H1 (cell line): ENCODE results near the gene WDR93. TPM values are rescaled to one million over a fixed set of nuclear protein-coding genes. Genes with fewer than 3 reads are reported as not detected.

ENCODE experiments used
- CTCF ChIA-PET: fragments of 300-600 bp; sonication (Branson Sonifier 250); formaldehyde crosslinking; loops from one replicate; lab custom pipeline; 2021; ENCODE audit not compliant: partially characterized antibody; lab: Charles Lee
- POLR2A ChIA-PET: fragments of 300-600 bp; sonication (Branson Sonifier 250); formaldehyde crosslinking; loops from one replicate; lab custom pipeline; 2021; ENCODE audit warnings: inconsistent platforms; ENCODE audit not compliant: partially characterized antibody; lab: Charles Lee
- DNase-seq, 2 experiments: peaks; one replicate each; pipeline versions ENCODE4 v3.0.0 to v3.0.0-alpha.2; 2010 to 2022; ENCODE audit warnings: low spot score in 2 of 2, low read depth in 1 of 2, mixed read lengths in 1 of 2
- FAIRE-seq: peaks from 2 replicates; lab custom pipeline; 2011; peaks lifted over from hg19 to GRCh38; lab: Jason Lieb, UNC
- H2AFZ ChIP-seq: 2 replicates; pipeline ENCODE4 v1.8.1; 2012; ENCODE audit warnings: low read length, inconsistent platforms
- H2AK5ac ChIP-seq: 2 replicates; pipeline ENCODE4 v1.6.1; 2013; ENCODE audit warnings: low read depth, low read length
- H2BK120ac ChIP-seq: replicated peaks from 2 replicates; pipeline ENCODE3; 2013; ENCODE audit warnings: low read depth, low read length, inconsistent platforms
- H2BK12ac ChIP-seq: 2 replicates; pipeline ENCODE4 v1.6.1; 2013; ENCODE audit warnings: low read depth, low read length
- H2BK15ac ChIP-seq: 2 replicates; pipeline ENCODE4 v1.6.1; 2013; ENCODE audit warnings: low read length
- H2BK20ac ChIP-seq: 2 replicates; pipeline ENCODE4 v1.6.1; 2013; ENCODE audit warnings: low read length
- H2BK5ac ChIP-seq: 2 replicates; pipeline ENCODE4 v1.6.1; 2013; ENCODE audit warnings: low read depth, low read length
- H3K14ac ChIP-seq: 2 replicates; pipeline ENCODE4 v1.6.1; 2013; ENCODE audit warnings: inconsistent platforms; ENCODE audit not compliant: insufficient read length
- H3K18ac ChIP-seq: 2 replicates; pipeline ENCODE4 v1.6.1; 2013; ENCODE audit warnings: low read length; ENCODE audit errors: extremely low read depth
- H3K23ac ChIP-seq: 2 replicates; pipeline ENCODE4 v1.6.1; 2013; ENCODE audit warnings: inconsistent platforms; ENCODE audit not compliant: insufficient read length
- H3K23me2 ChIP-seq: 2 replicates; pipeline ENCODE4 v1.6.1; 2013; ENCODE audit warnings: low read depth, low read length
- H3K27ac ChIP-seq: 2 replicates; pipeline ENCODE4 v1.6.1; 2011; ENCODE audit warnings: low read depth, low read length, inconsistent platforms
- H3K27me3 ChIP-seq, 4 experiments: replicated peaks in 1 of 4; 1 replicate in 1 of 4; 2 replicates in 3 of 4; pipeline versions ENCODE4 v1.6.1 to v1.8.1; 2011 to 2013; ENCODE audit warnings: low read length in 3 of 4, mild to moderate bottlenecking in 3 of 4, inconsistent platforms in 2 of 4, mixed read lengths in 2 of 4, moderate library complexity in 1 of 4; ENCODE audit not compliant: control insufficient read depth in 3 of 4, insufficient read depth in 3 of 4; ENCODE audit errors: extremely low read depth in 1 of 4
- H3K36me3 ChIP-seq, 4 experiments: 2 replicates each; pipeline versions ENCODE4 v1.6.1 to v1.8.1; 2011 to 2013; ENCODE audit warnings: mild to moderate bottlenecking in 4 of 4, low read length in 3 of 4, moderate library complexity in 2 of 4, control low read depth in 1 of 4, inconsistent platforms in 1 of 4; ENCODE audit not compliant: insufficient read depth in 4 of 4, control insufficient read depth in 2 of 4
- H3K4ac ChIP-seq: replicated peaks from 2 replicates; pipeline ENCODE3; 2013; ENCODE audit warnings: low read length, low read depth, mixed read lengths, inconsistent platforms; ENCODE audit not compliant: insufficient read length
- H3K4me1 ChIP-seq, 4 experiments: replicated peaks in 1 of 4; 1 replicate in 1 of 4; 2 replicates in 3 of 4; pipeline versions ENCODE4 v1.6.1 to v1.8.1; 2011 to 2013; ENCODE audit warnings: low read length in 3 of 4, inconsistent platforms in 2 of 4, mixed read lengths in 1 of 4; ENCODE audit not compliant: insufficient read depth in 4 of 4, control insufficient read depth in 3 of 4
- H3K4me2 ChIP-seq, 2 experiments: 2 replicates each; pipeline versions ENCODE4 v1.6.1 to v1.8.1; 2011 to 2013; ENCODE audit warnings: low read depth in 2 of 2, low read length in 2 of 2, control low read depth in 1 of 2, inconsistent platforms in 1 of 2, mild to moderate bottlenecking in 1 of 2; ENCODE audit not compliant: insufficient read depth in 1 of 2
- H3K4me3 ChIP-seq, 4 experiments: fragments of 200-600, 300-600 bp in 1 of 4; sonication (generic), shearing (Covaris generic), sonication (Bioruptor Twin) in 1 of 4; 2 replicates each; pipeline versions ENCODE4 v1.5.1 to v1.8.1; 2011 to 2016; ENCODE audit warnings: low read length in 4 of 4, low read depth in 3 of 4, control low read depth in 2 of 4, inconsistent platforms in 2 of 4, mild to moderate bottlenecking in 2 of 4, mixed read lengths in 1 of 4, moderate library complexity in 1 of 4; ENCODE audit not compliant: insufficient read depth in 2 of 4; ENCODE audit errors: extremely low read depth in 1 of 4
- H3K56ac ChIP-seq: replicated peaks from 2 replicates; pipeline ENCODE3; 2013; ENCODE audit warnings: low read depth, mild to moderate bottlenecking, mixed read lengths, low read length, inconsistent platforms; ENCODE audit not compliant: insufficient read length
- H3K79me1 ChIP-seq: 2 replicates; pipeline ENCODE4 v1.6.1; 2013; ENCODE audit warnings: low read depth, low read length, control low read depth
- H3K79me2 ChIP-seq, 2 experiments: 2 replicates each; pipeline versions ENCODE4 v1.6.1 to v1.8.1; 2012 to 2013; ENCODE audit warnings: low read length in 2 of 2, mild to moderate bottlenecking in 2 of 2, inconsistent platforms in 1 of 2; ENCODE audit not compliant: insufficient read depth in 2 of 2, control insufficient read depth in 1 of 2
- H3K9ac ChIP-seq, 4 experiments: replicated peaks in 1 of 4; 1 replicate in 1 of 4; 2 replicates in 3 of 4; pipeline versions ENCODE4 v1.6.1 to v1.8.1; 2011 to 2013; ENCODE audit warnings: low read depth in 3 of 4, low read length in 3 of 4, control low read depth in 2 of 4, mild to moderate bottlenecking in 2 of 4, moderate library complexity in 2 of 4, inconsistent platforms in 1 of 4; ENCODE audit errors: extremely low read depth in 1 of 4
- H3K9me3 ChIP-seq, 2 experiments: 2 replicates each; pipeline versions ENCODE4 v1.6.1 to v1.8.1; 2012 to 2013; ENCODE audit warnings: mild to moderate bottlenecking in 2 of 2, moderate library complexity in 2 of 2, control low read depth in 1 of 2, inconsistent platforms in 1 of 2, low read depth in 1 of 2, low read length in 1 of 2, mixed read lengths in 1 of 2; ENCODE audit not compliant: insufficient read depth in 2 of 2
- H4K20me1 ChIP-seq, 2 experiments: replicated peaks in 1 of 2; 2 replicates each; pipeline versions ENCODE3 to v1.8.1; 2011 to 2013; ENCODE audit warnings: inconsistent platforms in 2 of 2, low read length in 2 of 2, mild to moderate bottlenecking in 1 of 2; ENCODE audit not compliant: insufficient read depth in 2 of 2, control insufficient read depth in 1 of 2
- H4K5ac ChIP-seq: 2 replicates; pipeline ENCODE4 v1.6.1; 2013; ENCODE audit warnings: low read length, low read depth, mixed read lengths, inconsistent platforms; ENCODE audit not compliant: insufficient read length
- H4K8ac ChIP-seq: 2 replicates; pipeline ENCODE4 v1.8.0; 2013; ENCODE audit warnings: mild to moderate bottlenecking, moderate library complexity, low read length, inconsistent platforms; ENCODE audit not compliant: insufficient read depth; ENCODE audit errors: extremely low read depth
- H4K91ac ChIP-seq: replicated peaks from 2 replicates; pipeline ENCODE3; 2013; ENCODE audit warnings: low read length, mixed read lengths, inconsistent platforms; ENCODE audit not compliant: insufficient read length
- BACH1 ChIP-seq: IDR thresholded peaks from 2 replicates; pipeline ENCODE4 v1.6.1; 2012; ENCODE audit warnings: low read length, improper control_type of control experiment
- JUND ChIP-seq: IDR thresholded peaks from 2 replicates; pipeline ENCODE4 v1.6.1; 2011; ENCODE audit warnings: mild to moderate bottlenecking, improper control_type of control experiment, low read length
- RFX5 ChIP-seq: IDR thresholded peaks from 2 replicates; pipeline ENCODE4 v1.6.1; 2011; ENCODE audit warnings: low read depth, low read length, improper control_type of control experiment, borderline replicate concordance
- SIN3A ChIP-seq, 2 experiments: IDR thresholded peaks in 1 of 2; conservative IDR thresholded peaks in 1 of 2; 2 replicates each; pipeline ENCODE4 v1.6.1; 2011 to 2012; ENCODE audit warnings: low read length in 2 of 2, improper control_type of control experiment in 1 of 2, low read depth in 1 of 2, mild to moderate bottlenecking in 1 of 2
- SP2 ChIP-seq: IDR thresholded peaks from 2 replicates; pipeline ENCODE4 v1.6.1; 2012; ENCODE audit warnings: mild to moderate bottlenecking, low read length, inconsistent platforms
- SUZ12 ChIP-seq: fragments of 200-600 bp; sonication (generic); IDR thresholded peaks from 2 replicates; pipeline ENCODE4 v1.6.1; 2012; ENCODE audit warnings: mild to moderate bottlenecking, inconsistent platforms, low read length, moderate library complexity, mixed read lengths
- WGBS, 2 experiments: shearing (Covaris generic) in 1 of 2; methylation state at CpG; one replicate each; pipeline versions ENCODE4 v1.1.6 to v1.1.7; 2013 to 2015; ENCODE audit warnings: low lambda C conversion rate in 2 of 2, mixed read lengths in 2 of 2, inconsistent platforms in 1 of 2, low coverage in 1 of 2, missing lambda C conversion rate in 1 of 2; ENCODE audit not compliant: insufficient replicate concordance in 2 of 2, insufficient coverage in 1 of 2, insufficient read length in 1 of 2; ENCODE audit errors: extremely low coverage in 1 of 2, missing lambda C conversion rate in 1 of 2; 5-methylcytosine and 5-hydroxymethylcytosine counted together
- polyA plus RNA-seq, 7 experiments: library from polyadenylated mRNA; depleted of rRNA in 3 of 7; stranded (reverse) in 5 of 7; unstranded in 2 of 7; fragments of >200 nt in 5 of 7; fragments of 200-250 nt in 2 of 7; gene quantifications; 1 replicate in 5 of 7; 2 replicates in 1 of 7; 4 replicates in 1 of 7; pipeline versions ENCODE4 v1.2.1 to v1.2.3, GENCODE V29; 2011 to 2013; ENCODE audit warnings: missing spikeins in 2 of 7, mixed read lengths in 2 of 7
- total RNA-seq: library from RNA; stranded (reverse); fragmentation: NEBNext Ultra II Directional; extraction: Animal tissue kit (Norgen Biotek cat#: 25700); gene quantifications from 2 replicates; pipeline ENCODE4 v1.2.1, GENCODE V29; 2021
- TF ChIP-seq, protein P1 (sequence below): IDR thresholded peaks from 2 replicates; pipeline ENCODE4 v1.6.1; 2011; ENCODE audit warnings: low read length, improper control_type of control experiment

The WDR93 gene
- total and polyA plus RNA-seq, 2 of the 8 experiments (the other 6 are each of a cell fraction or from before 2014, with no cell fraction given): 0.03 TPM; not detected in 1

DNA sequence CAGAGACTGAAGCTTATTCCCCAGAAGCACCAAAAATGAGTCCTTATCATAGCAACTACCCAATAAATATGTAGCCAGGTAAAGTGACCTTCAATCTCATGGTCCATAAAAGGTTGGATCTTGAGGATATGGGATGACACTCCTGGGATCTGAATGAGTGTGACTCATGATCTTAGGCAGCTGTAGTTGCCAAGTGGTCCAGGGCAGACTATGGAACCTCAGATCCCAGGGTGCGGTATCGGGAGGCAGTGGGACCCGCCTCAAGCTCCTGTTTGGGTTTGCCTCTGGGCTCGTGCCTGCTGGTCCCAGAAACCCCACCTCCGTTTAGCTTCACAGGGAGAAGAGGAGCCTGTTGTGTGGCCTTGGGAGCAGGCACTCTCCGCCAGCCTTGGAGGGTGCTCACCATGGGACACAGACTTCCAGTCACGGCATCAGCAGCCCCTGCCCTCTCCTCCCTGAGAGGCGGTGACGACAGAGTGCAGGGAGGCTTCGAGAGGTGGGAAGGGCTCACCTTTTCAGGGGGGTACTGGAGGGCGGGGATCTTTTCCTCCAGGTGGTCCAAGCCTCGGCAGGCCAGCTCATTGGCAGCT lies 19.5 kb upstream of the WDR93 start:
- no peaks in the 10 kb centered on the region for H3K79me1 ChIP-seq
- CTCF ChIA-PET: interaction anchor here (1.0 to 6.6 kb wide), 8 partner anchors 10 to 90 kb away, joined by 3 to 43 read pairs (median 12); partner anchors contain the start of genes PEX11A and WDR93
- no peak for TF ChIP-seq SP2
- TF ChIP-seq, protein P1, sequence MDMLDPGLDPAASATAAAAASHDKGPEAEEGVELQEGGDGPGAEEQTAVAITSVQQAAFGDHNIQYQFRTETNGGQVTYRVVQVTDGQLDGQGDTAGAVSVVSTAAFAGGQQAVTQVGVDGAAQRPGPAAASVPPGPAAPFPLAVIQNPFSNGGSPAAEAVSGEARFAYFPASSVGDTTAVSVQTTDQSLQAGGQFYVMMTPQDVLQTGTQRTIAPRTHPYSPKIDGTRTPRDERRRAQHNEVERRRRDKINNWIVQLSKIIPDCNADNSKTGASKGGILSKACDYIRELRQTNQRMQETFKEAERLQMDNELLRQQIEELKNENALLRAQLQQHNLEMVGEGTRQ: no peak
- TF ChIP-seq SIN3A (conservative IDR thresholded peaks at IDR 0.05 in 1 of 2, IDR thresholded peaks at IDR 0.05 in 1 of 2; ENCODE audit: low read depth in 1 of 2, low read length in 2 of 2): no peak
- no peak for TF ChIP-seq BACH1
- TF ChIP-seq JUND: no peak
- no peak for TF ChIP-seq RFX5
- TF ChIP-seq SUZ12: no peak

More for the DNA sequence above, 19.5 kb upstream of the WDR93 start:
- no peaks in the 10 kb centered on the region for H4K20me1 ChIP-seq
- H3K4me3 ChIP-seq: no peak overlapping the region
- no peak overlapping the region for H2AK5ac ChIP-seq
- no peak overlapping the region for H3K18ac ChIP-seq
- no peaks in the 10 kb centered on the region for H3K36me3 ChIP-seq
- DNase-seq (no peak), FAIRE-seq (no peak)
- H2BK20ac ChIP-seq: no peak overlapping the region
- no peaks in the 10 kb centered on the region for H3K23me2 ChIP-seq
- H3K56ac ChIP-seq: no peak overlapping the region
- WGBS, 2 experiments: 87% methylated on average over 12 of the region's 12 CpGs; no CpG with 5 or more reads in 1 of the 2 experiments
- H4K5ac ChIP-seq: no peak overlapping the region
- no peak overlapping the region for H3K23ac ChIP-seq
- peaks cover 0 to 8% (median 2%) of the 10 kb centered on the region in 4 experiments; a peak in 3 of 7 replicates for H3K27me3 ChIP-seq
- no peak overlapping the region for H2BK5ac ChIP-seq
- H2AFZ ChIP-seq: no peak overlapping the region
- H2BK15ac ChIP-seq: no peak overlapping the region
- H2BK12ac ChIP-seq: peak overlapping the region; percentile 9; the same call in 1 of the 2 replicates
- peaks cover 0 to 8% (median 3%) of the 10 kb centered on the region in 4 experiments; a peak in 6 of 7 replicates for H3K4me1 ChIP-seq
- H2BK120ac ChIP-seq: no peak overlapping the region
- POLR2A ChIA-PET: interaction anchor here (1.1 to 1.5 kb wide), 2 partner anchors 23 to 96 kb away, joined by 3 read pairs; partner anchors contain the start of gene TICRR
- no peak overlapping the region for H3K4ac ChIP-seq
- no peak overlapping the region for H3K27ac ChIP-seq
- no peak overlapping the region for H3K4me2 ChIP-seq
- no peak overlapping the region for H3K9ac ChIP-seq
- H3K14ac ChIP-seq: no peak overlapping the region
- no peak overlapping the region for H4K8ac ChIP-seq
- H3K79me2 ChIP-seq: no peaks in the 10 kb centered on the region
- no peaks in the 10 kb centered on the region for H3K9me3 ChIP-seq
- H4K91ac ChIP-seq: no peak overlapping the region
